HCT116 (cell line): ENCODE data around the gene METTL15. TPM values are rescaled to one million over a fixed set of nuclear protein-coding genes. Genes with fewer than 3 reads are reported as not detected.

Experiments
- ATAC-seq: fragments of 200-7000 bp; cut with Tn5 transposase; 2 replicates; pipeline ENCODE4 v1.9.1; 2020; ENCODE audit warnings: mild to moderate bottlenecking, moderate library complexity
- BruUV-seq: library from RNA; stranded (reverse); fragments of 400-500 nt; replicated peaks from 2 replicates; lab custom pipeline; 2021; lab: Mats Ljungman, UMichigan
- CTCF ChIA-PET: fragments of 300-600 bp; sonication (Branson Sonifier 250); formaldehyde crosslinking; loops from one replicate; lab custom pipeline; 2021; ENCODE audit warnings: antibody characterized with exemption; lab: Charles Lee
- POLR2A ChIA-PET: fragments of 300-600, 350-600 bp; sonication (Branson Sonifier 250); formaldehyde crosslinking; loops from one replicate; lab custom pipeline; 2021; ENCODE audit warnings: antibody characterized with exemption; lab: Charles Lee
- RAD21 ChIA-PET, 2 experiments: fragments of 300-600 bp; sonication (Branson Sonifier 250); formaldehyde crosslinking; loops; one replicate each; lab custom pipeline; 2023; ENCODE audit warnings: low total read pairs in 2 of 2; ENCODE audit not compliant: uncharacterized antibody in 2 of 2, unreplicated experiment in 2 of 2, low non-redundant PET in 1 of 2; lab: Charles Lee
- DNase-seq: peaks from one replicate; pipeline ENCODE4 v3.0.0-alpha.2; 2010; ENCODE audit warnings: low read depth, low spot score
- H2AFZ ChIP-seq: fragments of 200-600 bp; shearing (Covaris generic), sonication (generic); 2 replicates; pipeline ENCODE4 v1.6.1; 2017; ENCODE audit warnings: low read depth, mixed run types, mixed read lengths, antibody characterized with exemption, low read length; ENCODE audit not compliant: poor library complexity, severe bottlenecking
- H3K27ac ChIP-seq: 2 replicates; pipeline ENCODE4 v1.5.1; 2012; ENCODE audit warnings: low read depth, low read length
- H3K27me3 ChIP-seq: fragments of 200-600 bp; sonication (generic); 2 replicates; pipeline ENCODE4 v1.6.1; 2016; ENCODE audit warnings: mixed run types, low read length, mixed read lengths; ENCODE audit not compliant: insufficient read depth
- H3K36me3 ChIP-seq, 2 experiments: fragments of 200-500 bp in 1 of 2; fragments of 200-600 bp in 1 of 2; sonication (Bioruptor generic) in 1 of 2; sonication (generic) in 1 of 2; 2 replicates each; pipeline versions ENCODE4 v1.5.1 to v1.6.1; 2014 to 2016; ENCODE audit warnings: low read length in 2 of 2, inconsistent platforms in 1 of 2, mixed read lengths in 1 of 2, mixed run types in 1 of 2; ENCODE audit not compliant: insufficient read depth in 2 of 2, control insufficient read depth in 1 of 2
- H3K4me1 ChIP-seq, 2 experiments: fragments of 200-600 bp in 1 of 2; sonication (generic) in 1 of 2; 2 replicates each; pipeline versions ENCODE4 v1.5.1 to v1.6.1; 2012 to 2017; ENCODE audit warnings: low read length in 2 of 2, inconsistent platforms in 1 of 2, mild to moderate bottlenecking in 1 of 2, mixed read lengths in 1 of 2, mixed run types in 1 of 2, moderate library complexity in 1 of 2; ENCODE audit not compliant: insufficient read depth in 2 of 2, control insufficient read depth in 1 of 2
- H3K4me2 ChIP-seq: fragments of 200-600 bp; sonication (generic); 2 replicates; pipeline ENCODE4 v1.6.1; 2017; ENCODE audit warnings: mixed run types, low read length, mixed read lengths
- H3K4me3 ChIP-seq, 2 experiments: fragments of 200-600 bp in 1 of 2; sonication (generic) in 1 of 2; replicated peaks in 1 of 2; 2 replicates each; pipeline ENCODE4 v1.5.1; 2011 to 2016; ENCODE audit warnings: low read length in 2 of 2, control low read depth in 1 of 2, low read depth in 1 of 2, mild to moderate bottlenecking in 1 of 2, mixed read lengths in 1 of 2, mixed run types in 1 of 2
- H3K79me2 ChIP-seq: fragments of 200-600 bp; sonication (generic); 2 replicates; pipeline ENCODE4 v1.6.1; 2017; ENCODE audit warnings: mild to moderate bottlenecking, mixed run types, low read length, moderate library complexity, mixed read lengths; ENCODE audit not compliant: insufficient read depth
- H3K9ac ChIP-seq: fragments of 200-600 bp; sonication (generic); 2 replicates; pipeline ENCODE4 v1.6.1; 2016; ENCODE audit warnings: low read length, mixed read lengths
- H3K9me2 ChIP-seq: fragments of 200-600 bp; sonication (generic), shearing (Covaris generic); 2 replicates; pipeline ENCODE4 v1.6.1; 2017; ENCODE audit warnings: mixed run types, mild to moderate bottlenecking, moderate library complexity; ENCODE audit not compliant: insufficient read depth
- H3K9me3 ChIP-seq, 2 experiments: fragments of 200-500 bp in 1 of 2; fragments of 200-600 bp in 1 of 2; sonication (Bioruptor generic) in 1 of 2; sonication (generic) in 1 of 2; 2 replicates each; pipeline ENCODE4 v1.6.1; 2014 to 2017; ENCODE audit warnings: low read length in 2 of 2, mixed read lengths in 2 of 2, inconsistent platforms in 1 of 2, low read depth in 1 of 2, mild to moderate bottlenecking in 1 of 2, mixed run types in 1 of 2, moderate library complexity in 1 of 2; ENCODE audit not compliant: control insufficient read depth in 1 of 2, insufficient read depth in 1 of 2
- H4K20me1 ChIP-seq: fragments of 200-600 bp; sonication (generic), shearing (Covaris generic); 2 replicates; pipeline ENCODE4 v1.6.1; 2017; ENCODE audit warnings: mixed run types, mild to moderate bottlenecking, moderate library complexity; ENCODE audit not compliant: insufficient read depth
- CBX3 ChIP-seq: IDR thresholded peaks from 2 replicates; pipeline ENCODE4 v1.6.1; 2012; ENCODE audit warnings: low read depth
- EGR1 ChIP-seq: IDR thresholded peaks from 2 replicates; pipeline ENCODE4 v1.6.1; 2012; ENCODE audit warnings: low read depth
- EZH2 ChIP-seq: fragments of 200-600 bp; sonication (generic); IDR thresholded peaks from 2 replicates; pipeline ENCODE4 v1.6.1; 2017; ENCODE audit warnings: antibody characterized with exemption, mixed run types
- TCF7L2 ChIP-seq: IDR thresholded peaks from 2 replicates; pipeline ENCODE4 v1.7.0; 2011; ENCODE audit warnings: borderline replicate concordance, inconsistent platforms; ENCODE audit not compliant: insufficient read depth, insufficient read length; ENCODE audit errors: extremely low read depth
- intact Hi-C: fragments of 100-400 bp; cut with micrococcal nuclease; formaldehyde crosslinking; loops from 2 replicates; pipeline ENCODE4 v1.10.0; 2022
- total RNA-seq: library from RNA; stranded (reverse); gene quantifications from one replicate; pipeline ENCODE4 v1.2.1, GENCODE V29; 2021; ENCODE audit not compliant: unreplicated experiment
- TF ChIP-seq, protein P1 (sequence below): IDR thresholded peaks from 2 replicates; pipeline ENCODE4 v1.6.1; 2012; ENCODE audit warnings: low read depth

Gene METTL15
- total RNA-seq, 1 experiment from 2014 or later, result 25.3 TPM

DNA sequence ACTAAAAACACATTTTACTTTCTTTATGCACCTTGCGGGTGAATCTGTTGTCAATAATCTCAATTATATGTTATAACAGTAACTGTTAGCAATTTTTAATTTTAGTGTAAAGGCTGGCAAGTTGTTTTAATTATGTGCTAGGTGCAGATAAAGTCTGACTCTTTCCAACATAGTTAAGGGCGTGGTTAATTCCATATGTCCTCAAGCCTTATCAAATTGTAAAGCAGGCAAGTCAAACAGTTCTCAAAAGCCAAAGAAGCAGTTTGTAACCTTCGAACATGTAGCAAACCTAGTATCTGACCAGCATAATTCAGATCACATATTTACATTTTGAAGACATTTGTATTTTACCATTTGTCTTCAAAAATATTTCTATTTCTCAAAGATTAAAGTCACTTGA, 29.2 kb downstream of the METTL15 start (continued):
- TF ChIP-seq, protein P1, sequence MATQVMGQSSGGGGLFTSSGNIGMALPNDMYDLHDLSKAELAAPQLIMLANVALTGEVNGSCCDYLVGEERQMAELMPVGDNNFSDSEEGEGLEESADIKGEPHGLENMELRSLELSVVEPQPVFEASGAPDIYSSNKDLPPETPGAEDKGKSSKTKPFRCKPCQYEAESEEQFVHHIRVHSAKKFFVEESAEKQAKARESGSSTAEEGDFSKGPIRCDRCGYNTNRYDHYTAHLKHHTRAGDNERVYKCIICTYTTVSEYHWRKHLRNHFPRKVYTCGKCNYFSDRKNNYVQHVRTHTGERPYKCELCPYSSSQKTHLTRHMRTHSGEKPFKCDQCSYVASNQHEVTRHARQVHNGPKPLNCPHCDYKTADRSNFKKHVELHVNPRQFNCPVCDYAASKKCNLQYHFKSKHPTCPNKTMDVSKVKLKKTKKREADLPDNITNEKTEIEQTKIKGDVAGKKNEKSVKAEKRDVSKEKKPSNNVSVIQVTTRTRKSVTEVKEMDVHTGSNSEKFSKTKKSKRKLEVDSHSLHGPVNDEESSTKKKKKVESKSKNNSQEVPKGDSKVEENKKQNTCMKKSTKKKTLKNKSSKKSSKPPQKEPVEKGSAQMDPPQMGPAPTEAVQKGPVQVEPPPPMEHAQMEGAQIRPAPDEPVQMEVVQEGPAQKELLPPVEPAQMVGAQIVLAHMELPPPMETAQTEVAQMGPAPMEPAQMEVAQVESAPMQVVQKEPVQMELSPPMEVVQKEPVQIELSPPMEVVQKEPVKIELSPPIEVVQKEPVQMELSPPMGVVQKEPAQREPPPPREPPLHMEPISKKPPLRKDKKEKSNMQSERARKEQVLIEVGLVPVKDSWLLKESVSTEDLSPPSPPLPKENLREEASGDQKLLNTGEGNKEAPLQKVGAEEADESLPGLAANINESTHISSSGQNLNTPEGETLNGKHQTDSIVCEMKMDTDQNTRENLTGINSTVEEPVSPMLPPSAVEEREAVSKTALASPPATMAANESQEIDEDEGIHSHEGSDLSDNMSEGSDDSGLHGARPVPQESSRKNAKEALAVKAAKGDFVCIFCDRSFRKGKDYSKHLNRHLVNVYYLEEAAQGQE, result no peak
- TF ChIP-seq EZH2 (no peak), EGR1 (no peak), TCF7L2 (no peak)

DNA sequence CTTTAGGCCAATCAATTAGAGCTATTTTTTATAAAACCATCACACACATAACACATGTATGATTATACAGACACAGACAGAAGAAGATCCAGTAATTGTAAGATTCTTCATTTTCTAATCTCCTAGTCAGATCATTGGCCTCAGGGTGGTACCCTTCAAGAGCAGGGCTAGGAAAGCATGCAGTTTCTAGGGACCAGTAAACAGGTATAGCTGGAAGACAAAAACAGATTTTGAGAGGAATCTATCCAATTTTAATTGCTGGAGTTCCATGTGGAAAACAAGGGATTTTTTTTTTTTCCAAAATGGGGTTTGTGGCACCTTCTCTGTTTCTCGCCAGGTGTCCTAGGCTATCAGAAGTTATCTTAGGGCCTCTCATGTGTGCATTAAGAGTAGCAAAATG, 29.6 kb downstream of the METTL15 start:
- Histone ChIP-seq H3K4me2 (no peak overlapping the region), H4K20me1 (no peaks in the 10 kb centered on the region), H3K9me2 (no peaks in the 10 kb centered on the region), H3K27ac (no peak overlapping the region), H3K9me3 (peaks cover 6 to 16% of the 10 kb centered on the region in 2 experiments; a peak in 3 of 4 replicates), H3K79me2 (no peaks in the 10 kb centered on the region), H3K36me3 (peaks cover 0 to 67% of the 10 kb centered on the region in 2 experiments; a peak in 2 of 4 replicates), H3K27me3 (no peaks in the 10 kb centered on the region), H3K9ac (no peak overlapping the region), H3K4me3 (no peak overlapping the region), H3K4me1 (peaks cover 3 to 31% of the 10 kb centered on the region in 2 experiments; a peak in 3 of 4 replicates), H2AFZ (no peak overlapping the region)
- no TSS peak for BruUV-seq
- POLR2A ChIA-PET, result no interaction called here
- TF ChIP-seq, protein P1, result no peak
- TF ChIP-seq CBX3, result peak; percentile 62; the same call in 1 of the 2 replicates
- no peak for DNase-seq
- RAD21 ChIA-PET, result no interaction called here
- ATAC-seq, result no peak
- intact Hi-C loops, result no loop called here
- CTCF ChIA-PET, result no interaction called here
